Lower leg skin (tissue), 4 donors: Measurements from ENCODE around the gene GSTP1. TPM values are rescaled to one million over a fixed set of nuclear protein-coding genes. Genes with fewer than 3 reads are reported as not detected.

ENCODE experiments used
- DNase-seq, 2 donors: peaks; one replicate each; pipeline ENCODE4 v3.0.0-alpha.2; 2019; ENCODE audit warnings: low spot score in 2 of 2
- H3K4me3 ChIP-seq: fragments of 200-600 bp; sonication (generic); 2 replicates; pipeline ENCODE4 v1.5.1; 2017; ENCODE audit warnings: mild to moderate bottlenecking, low read depth; ENCODE audit not compliant: poor library complexity, severe bottlenecking
- POLR2A ChIP-seq, 2 donors: fragments of 450-650 bp; IDR thresholded peaks; one replicate each; pipeline ENCODE4 v1.6.1; 2016 to 2017; ENCODE audit warnings: antibody characterized with exemption in 2 of 2, mild to moderate bottlenecking in 1 of 2, moderate library complexity in 1 of 2
- WGBS, 2 donors: methylation state at CpG; one replicate each; pipeline ENCODE4 v1.1.5; 2018; 5-methylcytosine and 5-hydroxymethylcytosine counted together
- intact Hi-C: fragments of 100-400 bp; cut with DNase I; formaldehyde crosslinking; loops from one replicate; pipeline ENCODE4 v1.15.0; 2023; ENCODE audit warnings: low total_unique reads
- total RNA-seq, 4 donors: library from RNA; depleted of rRNA; stranded (reverse); fragments of >200 nt; gene quantifications; one replicate each; pipeline ENCODE4 v1.1.0, GENCODE V29; 2016
- TF ChIP-seq, protein P1 (sequence below), 3 donors: fragments of 450-650 bp; IDR thresholded peaks; one replicate each; pipeline ENCODE4 v1.5.1; 2016; ENCODE audit warnings: antibody characterized with exemption in 3 of 3, mild to moderate bottlenecking in 3 of 3, moderate library complexity in 2 of 3

The GSTP1 gene
- total RNA-seq, 4 donors from 2014 or later = 1,126 to 2,386 (median 2,019) TPM

DNA sequence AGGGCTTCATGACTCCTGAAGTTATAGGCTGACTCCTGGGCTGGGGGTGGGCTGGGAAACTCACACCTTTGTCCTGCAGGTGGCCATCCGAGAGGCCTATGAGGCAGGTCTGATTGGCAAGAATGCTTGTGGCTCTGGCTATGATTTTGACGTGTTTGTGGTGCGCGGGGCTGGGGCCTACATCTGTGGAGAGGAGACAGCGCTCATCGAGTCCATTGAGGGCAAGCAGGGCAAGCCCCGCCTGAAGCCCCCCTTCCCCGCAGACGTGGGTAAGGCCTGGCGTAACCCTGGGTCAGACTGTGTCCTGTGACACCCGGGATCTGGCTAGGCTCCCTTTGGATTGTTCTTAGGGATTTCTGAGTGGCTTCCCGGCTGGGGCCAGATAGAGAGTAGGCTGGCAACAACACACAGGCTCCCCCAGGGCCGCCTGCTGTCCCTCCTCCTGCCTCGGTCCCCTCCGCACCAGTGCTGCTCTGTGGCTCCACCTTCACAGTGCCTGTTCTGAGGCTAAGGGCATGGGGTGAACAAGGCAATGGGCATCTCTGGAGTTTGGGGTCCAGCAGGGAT lies 26.8 kb downstream of the GSTP1 start:
- no peak overlapping the region for H3K4me3 ChIP-seq
- no peak for DNase-seq
- intact Hi-C loops = no loop called here
- TF ChIP-seq, protein P1, sequence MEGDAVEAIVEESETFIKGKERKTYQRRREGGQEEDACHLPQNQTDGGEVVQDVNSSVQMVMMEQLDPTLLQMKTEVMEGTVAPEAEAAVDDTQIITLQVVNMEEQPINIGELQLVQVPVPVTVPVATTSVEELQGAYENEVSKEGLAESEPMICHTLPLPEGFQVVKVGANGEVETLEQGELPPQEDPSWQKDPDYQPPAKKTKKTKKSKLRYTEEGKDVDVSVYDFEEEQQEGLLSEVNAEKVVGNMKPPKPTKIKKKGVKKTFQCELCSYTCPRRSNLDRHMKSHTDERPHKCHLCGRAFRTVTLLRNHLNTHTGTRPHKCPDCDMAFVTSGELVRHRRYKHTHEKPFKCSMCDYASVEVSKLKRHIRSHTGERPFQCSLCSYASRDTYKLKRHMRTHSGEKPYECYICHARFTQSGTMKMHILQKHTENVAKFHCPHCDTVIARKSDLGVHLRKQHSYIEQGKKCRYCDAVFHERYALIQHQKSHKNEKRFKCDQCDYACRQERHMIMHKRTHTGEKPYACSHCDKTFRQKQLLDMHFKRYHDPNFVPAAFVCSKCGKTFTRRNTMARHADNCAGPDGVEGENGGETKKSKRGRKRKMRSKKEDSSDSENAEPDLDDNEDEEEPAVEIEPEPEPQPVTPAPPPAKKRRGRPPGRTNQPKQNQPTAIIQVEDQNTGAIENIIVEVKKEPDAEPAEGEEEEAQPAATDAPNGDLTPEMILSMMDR (IDR thresholded peaks at IDR 0.05) = no peak
- TF ChIP-seq POLR2A (IDR thresholded peaks at IDR 0.05) = no peak
- WGBS, 2 donors = 83 to 89% methylated on average over 12 to 15 of the region's 15 CpGs

DNA sequence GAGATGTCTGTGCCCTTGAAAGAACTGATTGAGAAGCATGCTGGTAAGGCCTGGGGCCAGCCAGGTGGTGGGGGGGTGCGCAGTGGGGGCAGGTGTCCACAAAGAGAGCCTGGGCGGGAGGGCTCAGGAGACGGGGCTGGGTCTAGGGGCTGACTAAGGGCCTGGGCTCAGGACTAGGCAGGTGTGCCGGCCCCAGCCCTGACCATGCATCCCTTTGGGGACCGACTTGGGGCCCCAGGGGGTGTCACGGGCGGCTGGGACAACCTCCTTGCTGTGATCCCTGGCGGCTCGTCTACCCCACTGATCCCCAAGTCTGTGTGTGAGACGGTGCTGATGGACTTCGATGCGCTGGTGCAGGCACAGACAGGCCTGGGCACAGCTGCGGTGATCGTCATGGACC lies 27.6 kb downstream of the GSTP1 start:
- DNase-seq = no peak
- no peak overlapping the region for H3K4me3 ChIP-seq
- intact Hi-C loops = no loop called here
- 83 to 88% methylated on average over 9 to 14 of the region's 14 CpGs for WGBS, 2 donors
- no peak for TF ChIP-seq POLR2A (IDR thresholded peaks at IDR 0.05)
- TF ChIP-seq, protein P1 (IDR thresholded peaks at IDR 0.05) = no peak

DNA sequence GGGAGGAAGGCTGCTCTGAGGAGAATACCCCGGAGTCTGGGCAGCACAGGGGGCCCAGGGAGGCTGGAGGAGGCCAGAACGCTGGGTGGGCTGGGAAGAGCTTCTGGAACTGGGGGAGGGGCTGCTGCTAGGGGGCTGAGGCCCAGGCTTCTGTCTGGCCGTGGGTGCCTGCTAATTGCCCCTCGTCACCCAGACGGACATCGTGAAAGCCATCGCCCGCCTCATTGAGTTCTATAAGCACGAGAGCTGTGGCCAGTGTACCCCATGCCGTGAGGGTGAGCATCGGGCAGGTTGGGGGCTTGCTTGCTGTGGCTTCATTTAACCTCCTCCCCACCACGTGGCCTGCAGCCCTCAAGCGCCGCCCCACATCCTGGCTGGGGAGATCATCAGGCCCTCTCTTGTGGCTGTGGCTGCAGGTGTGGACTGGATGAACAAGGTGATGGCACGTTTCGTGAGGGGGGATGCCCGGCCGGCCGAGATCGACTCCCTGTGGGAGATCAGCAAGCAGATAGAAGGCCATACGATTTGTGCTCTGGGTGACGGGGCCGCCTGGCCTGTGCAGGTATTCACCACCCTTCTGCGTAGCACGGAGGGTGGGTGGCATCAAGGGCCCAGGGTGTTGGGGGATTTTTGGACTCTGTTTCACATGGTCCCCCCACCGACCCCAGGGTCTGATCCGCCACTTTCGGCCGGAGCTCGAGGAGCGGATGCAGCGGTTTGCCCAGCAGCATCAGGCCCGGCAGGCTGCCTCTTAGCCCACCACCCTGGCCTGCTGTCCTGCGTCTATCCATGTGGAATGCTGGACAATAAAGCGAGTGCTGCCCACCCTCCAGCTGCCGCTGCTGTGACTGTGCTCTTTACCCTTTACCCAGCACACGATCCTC lies 28.3 kb downstream of the GSTP1 start:
- 90 to 91% methylated on average over 31 to 37 of the region's 37 CpGs for WGBS, 2 donors
- intact Hi-C loops = no loop called here
- no peak overlapping the region for H3K4me3 ChIP-seq
- no peak for DNase-seq
- TF ChIP-seq, protein P1 (IDR thresholded peaks at IDR 0.05) = no peak
- TF ChIP-seq POLR2A (IDR thresholded peaks at IDR 0.05) = no peak

DNA sequence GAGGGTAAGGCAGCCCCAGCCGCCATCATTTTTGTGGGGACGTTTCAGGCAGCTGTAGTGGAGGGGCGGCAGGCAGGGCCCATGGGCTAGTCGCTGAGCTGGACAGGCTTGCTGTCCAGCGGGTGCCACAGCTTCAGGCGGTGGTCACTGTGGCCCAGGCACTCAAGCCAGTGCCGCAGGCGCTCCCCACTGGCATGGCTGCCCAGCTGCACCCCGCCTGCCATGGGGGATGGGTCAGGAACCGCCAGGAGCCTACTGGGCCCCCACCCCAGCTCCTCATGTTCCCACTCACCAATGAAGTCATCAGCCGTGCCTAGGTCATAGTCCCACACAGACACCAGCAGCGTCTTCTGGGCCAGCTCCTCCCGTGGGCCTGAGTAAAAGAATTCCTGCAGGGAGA lies 29.1 kb downstream of the GSTP1 start:
- WGBS, 2 donors = 85 to 88% methylated on average over 5 to 13 of the region's 13 CpGs
- no peak overlapping the region for H3K4me3 ChIP-seq
- intact Hi-C loops = no loop called here
- no peak for DNase-seq
- no peak for TF ChIP-seq POLR2A (IDR thresholded peaks at IDR 0.05)
- TF ChIP-seq, protein P1 (IDR thresholded peaks at IDR 0.05) = no peak

DNA sequence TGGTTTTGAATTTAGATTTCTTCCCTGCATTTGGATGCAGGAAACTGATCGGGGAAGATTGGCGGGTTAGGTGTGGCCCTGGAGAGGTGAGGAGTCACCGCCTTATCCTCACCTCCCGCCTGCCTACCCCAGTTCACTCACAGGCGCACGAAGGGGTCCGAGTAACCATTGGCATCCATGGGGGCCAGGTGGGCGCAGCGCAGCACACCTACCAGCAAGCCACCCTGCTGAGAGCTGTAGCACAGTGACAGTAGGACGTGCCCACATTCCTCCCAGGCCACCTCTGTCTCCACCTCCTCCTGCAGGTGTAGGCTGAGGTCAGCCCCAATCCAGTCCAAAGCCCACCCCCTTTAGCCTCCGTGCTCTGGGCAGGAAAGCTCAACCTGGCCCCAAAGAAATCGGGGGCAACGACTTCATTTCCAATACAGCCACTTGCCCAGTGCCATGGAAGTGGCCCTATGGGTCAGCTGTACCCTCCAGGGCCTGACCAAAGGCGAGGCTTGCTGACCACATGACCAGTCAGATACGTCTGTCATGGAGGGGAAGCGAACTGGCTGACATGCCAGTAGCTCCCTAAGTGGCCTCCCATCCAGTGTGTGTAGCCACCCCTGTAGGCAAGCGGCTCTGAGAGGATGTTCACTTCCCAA lies 29.8 kb downstream of the GSTP1 start:
- 79 to 81% methylated on average over 16 to 17 of the region's 17 CpGs for WGBS, 2 donors
- intact Hi-C loops = no loop called here
- TF ChIP-seq POLR2A (IDR thresholded peaks at IDR 0.05) = no peak
- TF ChIP-seq, protein P1 (IDR thresholded peaks at IDR 0.05) = no peak
- no peak for DNase-seq
- no peak overlapping the region for H3K4me3 ChIP-seq
